K562 (cell line): ENCODE measurements around the gene CEP85L. TPM values are rescaled to one million over a fixed set of nuclear protein-coding genes. Genes with fewer than 3 reads are reported as not detected.
A peak's percentile ranks its signal among the peaks of the same experiment; 100 is the strongest.

ENCODE experiments used
- ATAC-seq: fragments of 200-7000 bp; cut with Tn5 transposase; 3 replicates; pipeline ENCODE4 v1.9.1; 2020; ENCODE audit warnings: moderate library complexity
- BruUV-seq: library from RNA; stranded (reverse); fragments of 400-500 nt; replicated peaks from 2 replicates; lab custom pipeline; 2021; lab: Mats Ljungman, UMichigan
- CTCF ChIA-PET: fragments of 300-600 bp; formaldehyde crosslinking; extraction: SDS; loops from one replicate; lab custom pipeline; 2021; ENCODE audit warnings: low intra/inter-chr PET ratio; lab: Yijun Ruan, JAX
- POLR2A ChIA-PET: fragments of 300-600, 350-650 bp; sonication (Branson Sonifier 250); formaldehyde crosslinking; extraction: SDS; loops from one replicate; lab custom pipeline; 2021; ENCODE audit warnings: antibody characterized with exemption, inconsistent platforms; lab: Yijun Ruan, JAX
- DNase-seq, 4 experiments: peaks; one replicate each; pipeline versions ENCODE4 v3.0.0 to v3.0.0-alpha.2; 2011 to 2018; ENCODE audit warnings: low spot score in 3 of 4, mixed read lengths in 3 of 4; ENCODE audit errors: extremely low read depth in 1 of 4
- FAIRE-seq: peaks from 2 replicates; lab custom pipeline; 2011; peaks lifted over from hg19 to GRCh38; lab: Jason Lieb, UNC
- H2AFZ ChIP-seq: 2 replicates; pipeline ENCODE4 v1.6.0; 2011; ENCODE audit warnings: low read depth, low read length, control low read depth, inconsistent platforms
- H3K27ac ChIP-seq: fragments of 200-600 bp; 3 replicates; pipeline ENCODE4 v1.8.0; 2011; ENCODE audit warnings: low read depth, mild to moderate bottlenecking, control low read depth, inconsistent platforms, low read length, moderate library complexity, mixed read lengths; ENCODE audit errors: extremely low read depth
- H3K27me3 ChIP-seq, 2 experiments: fragments of 300-600 bp in 1 of 2; 2 replicates in 1 of 2; 3 replicates in 1 of 2; pipeline versions ENCODE4 v1.6.0 to v1.8.0; 2011; ENCODE audit warnings: inconsistent platforms in 2 of 2, low read length in 2 of 2, mild to moderate bottlenecking in 1 of 2, mixed read lengths in 1 of 2, moderate library complexity in 1 of 2; ENCODE audit not compliant: control insufficient read depth in 2 of 2, insufficient read depth in 2 of 2
- H3K36me3 ChIP-seq: fragments of 300-600 bp; 3 replicates; pipeline ENCODE4 v1.8.0; 2011; ENCODE audit warnings: mild to moderate bottlenecking, low read length, inconsistent platforms; ENCODE audit not compliant: control insufficient read depth, insufficient read depth
- H3K4me1 ChIP-seq, 2 experiments: fragments of 200-600 bp in 1 of 2; replicated peaks in 1 of 2; 2 replicates in 1 of 2; 3 replicates in 1 of 2; pipeline versions ENCODE4 v1.5.1 to v1.8.0; 2011; ENCODE audit warnings: inconsistent platforms in 2 of 2, low read length in 2 of 2, mild to moderate bottlenecking in 1 of 2, mixed read lengths in 1 of 2, moderate library complexity in 1 of 2; ENCODE audit not compliant: control insufficient read depth in 2 of 2, insufficient read depth in 2 of 2
- H3K4me2 ChIP-seq: 2 replicates; pipeline ENCODE4 v1.6.1; 2011; ENCODE audit warnings: low read length, control low read depth, inconsistent platforms, mixed read lengths; ENCODE audit not compliant: insufficient read depth
- H3K4me3 ChIP-seq: fragments of 200-600 bp; sonication (generic), shearing (Covaris generic); 2 replicates; pipeline ENCODE4 v1.5.1; 2016; ENCODE audit warnings: control low read depth, inconsistent platforms
- H3K79me2 ChIP-seq: fragments of 200-600 bp; 3 replicates; pipeline ENCODE4 v1.8.0; 2011; ENCODE audit warnings: low read length, inconsistent platforms; ENCODE audit not compliant: control insufficient read depth, insufficient read depth
- H3K9ac ChIP-seq, 2 experiments: 2 replicates each; pipeline versions ENCODE4 v1.6.0 to v1.6.1; 2011; ENCODE audit warnings: low read depth in 2 of 2, low read length in 2 of 2, control low read depth in 1 of 2, inconsistent platforms in 1 of 2, mild to moderate bottlenecking in 1 of 2, mixed read lengths in 1 of 2; ENCODE audit not compliant: insufficient read depth in 1 of 2
- H3K9me1 ChIP-seq: one replicate; pipeline ENCODE4 v1.6.0; 2011; ENCODE audit warnings: inconsistent platforms, mild to moderate bottlenecking, low read length, moderate library complexity; ENCODE audit not compliant: control insufficient read depth, insufficient read depth
- H3K9me3 ChIP-seq: replicated peaks from 2 replicates; pipeline ENCODE4 v1.5.1; 2011; ENCODE audit warnings: low read depth, low read length, inconsistent platforms; ENCODE audit not compliant: control insufficient read depth, insufficient read depth
- H4K20me1 ChIP-seq: replicated peaks from 2 replicates; pipeline ENCODE4 v1.6.1; 2011; ENCODE audit warnings: low read length, inconsistent platforms, mixed read lengths; ENCODE audit not compliant: control insufficient read depth, insufficient read depth
- ARID1B ChIP-seq: fragments of 450-650 bp; IDR thresholded peaks from 2 replicates; pipeline ENCODE4 v1.6.1; 2016; ENCODE audit warnings: antibody characterized with exemption, mild to moderate bottlenecking, inconsistent platforms
- CEBPB ChIP-seq: fragments of 450-650 bp; IDR thresholded peaks from 2 replicates; pipeline ENCODE4 v1.6.1; 2016; ENCODE audit warnings: missing genetic modification characterization, missing compliant biosample characterization
- CEBPG ChIP-seq, 3 experiments: fragments of 200-800 bp in 1 of 3; sonication (Bioruptor generic) in 1 of 3; sonication (generic) in 1 of 3; formaldehyde crosslinking in 1 of 3; IDR thresholded peaks in 2 of 3; conservative IDR thresholded peaks in 1 of 3; 2 replicates each; pipeline versions ENCODE4 v1.6.1 to v1.8.0; 2016 to 2022; ENCODE audit warnings: missing compliant biosample characterization in 2 of 3, missing genetic modification characterization in 2 of 3, mild to moderate bottlenecking in 1 of 3, missing genetic modification reagents in 1 of 3
- MEIS2 ChIP-seq: fragments of 450-650 bp; IDR thresholded peaks from 2 replicates; pipeline ENCODE4 v1.6.1; 2014; ENCODE audit warnings: mild to moderate bottlenecking; ENCODE audit not compliant: partially characterized antibody
- PBX2 ChIP-seq, 2 experiments: IDR thresholded peaks in 1 of 2; conservative IDR thresholded peaks in 1 of 2; 2 replicates each; pipeline ENCODE4 v1.6.1; 2016; ENCODE audit warnings: low read depth in 2 of 2, mild to moderate bottlenecking in 1 of 2, missing compliant biosample characterization in 1 of 2, missing genetic modification characterization in 1 of 2, moderate library complexity in 1 of 2
- PKNOX1 ChIP-seq: fragments of 450-650 bp; IDR thresholded peaks from 2 replicates; pipeline ENCODE4 v1.6.1; 2016
- ZNF41 ChIP-seq: fragments of 250-450 bp; sonication (Bioruptor Pico); conservative IDR thresholded peaks from 2 replicates; pipeline ENCODE4 v1.4.0; 2020; ENCODE audit warnings: mild to moderate bottlenecking
- WGBS: fragments of 100-300 bp; shearing (Covaris generic); methylation state at CpG from one replicate; pipeline ENCODE4 v1.1.6; 2016; ENCODE audit warnings: low coverage, mixed read lengths; ENCODE audit not compliant: insufficient coverage; ENCODE audit errors: missing lambda C conversion rate; 5-methylcytosine and 5-hydroxymethylcytosine counted together
- in situ Hi-C: fragments of 300-500 bp; cut with MboI; formaldehyde crosslinking; loops from 4 replicates; pipeline ENCODE4 v1.15.0; 2018; ENCODE audit warnings: inconsistent platforms, mixed read lengths
- intact Hi-C: fragments of 100-400 bp; cut with micrococcal nuclease; formaldehyde crosslinking; loops from 2 replicates; pipeline ENCODE4 v1.14.2; 2022
- polyA plus RNA-seq, 8 experiments: library from polyadenylated mRNA; depleted of rRNA in 4 of 8; stranded (reverse) in 5 of 8; unstranded in 3 of 8; fragments of >200 nt; fragmentation: Nextera tagmentation in 2 of 8; fragmentation: Illumina TruSeq in 1 of 8; extraction: Ambion mirVana in 2 of 8; extraction: Trizol in 1 of 8; gene quantifications; 2 replicates each; pipeline versions ENCODE4 v1.2.1 to v1.2.3, GENCODE V29; 2011 to 2014; ENCODE audit warnings: inconsistent platforms in 1 of 8, missing spikeins in 1 of 8
- total RNA-seq, 7 experiments: library from RNA; depleted of rRNA in 6 of 7; stranded (reverse); fragments of >200 nt in 6 of 7; fragmentation: Illumina TruSeq in 2 of 7; extraction: Trizol in 2 of 7; gene quantifications; 2 replicates each; pipeline versions ENCODE4 v1.2.1 to v1.2.3, GENCODE V29; 2011 to 2021; ENCODE audit warnings: low replicate concordance in 1 of 7
- TF ChIP-seq, protein P1 (sequence below): fragments of 250-450 bp; sonication (Bioruptor Pico); IDR thresholded peaks from 2 replicates; pipeline ENCODE4 v1.5.0; 2021

The CEP85L gene
- total and polyA plus RNA-seq, 9 of the 15 experiments (the other 6 are each of a cell fraction or from before 2014, with no cell fraction given): 4.5 to 15.8 (median 8.3) TPM

DNA sequence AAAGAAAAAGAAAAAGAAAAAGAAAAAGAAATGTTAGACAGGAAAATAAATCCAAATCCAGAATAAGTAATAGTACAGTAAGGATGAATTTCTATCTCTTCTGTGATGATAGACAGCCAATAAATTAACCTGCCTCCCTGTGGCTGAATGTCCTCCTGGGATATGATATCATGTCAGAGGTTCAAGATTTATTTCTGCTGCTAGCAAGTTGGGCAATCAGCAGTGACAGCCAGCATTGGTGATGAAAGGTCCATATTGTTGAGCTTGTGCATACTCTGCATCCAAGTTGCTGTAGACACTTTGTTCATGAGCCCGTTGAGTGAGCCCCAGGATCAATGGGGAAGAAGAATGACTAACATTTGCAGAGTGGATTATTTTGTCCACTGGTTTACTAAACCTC, 44.9 kb upstream of the CEP85L start:
- FAIRE-seq: peak; percentile 15
- ChIA-PET POLR2A (interaction anchor here (0.6 to 3.1 kb wide), 5 partner anchors 9 to 74 kb away, joined by 3 to 29 read pairs (median 7); no protein-coding TSS in a partner anchor), CTCF (no interaction called here)
- no peak for ATAC-seq
- 75% methylated on average over 1 of the region's 1 CpG for WGBS
- peaks cover 42% of the 10 kb centered on the region for H3K79me2 ChIP-seq
- H3K36me3 ChIP-seq: peaks cover 14% of the 10 kb centered on the region; the same call in 2 of the 3 replicates
- H3K27me3 ChIP-seq: no peaks in the 10 kb centered on the region
- DNase-seq: no peak
- peaks cover 0 to 15% of the 10 kb centered on the region in 2 experiments; a peak in 3 of 5 replicates for H3K4me1 ChIP-seq
- H3K9ac ChIP-seq: no peak overlapping the region
- H3K27ac ChIP-seq: no peak overlapping the region
- no peaks in the 10 kb centered on the region for H4K20me1 ChIP-seq
- no peak overlapping the region for H2AFZ ChIP-seq
- no peak overlapping the region for H3K4me2 ChIP-seq
- TF ChIP-seq MEIS2: peak; percentile 90
- TF ChIP-seq, protein P1, sequence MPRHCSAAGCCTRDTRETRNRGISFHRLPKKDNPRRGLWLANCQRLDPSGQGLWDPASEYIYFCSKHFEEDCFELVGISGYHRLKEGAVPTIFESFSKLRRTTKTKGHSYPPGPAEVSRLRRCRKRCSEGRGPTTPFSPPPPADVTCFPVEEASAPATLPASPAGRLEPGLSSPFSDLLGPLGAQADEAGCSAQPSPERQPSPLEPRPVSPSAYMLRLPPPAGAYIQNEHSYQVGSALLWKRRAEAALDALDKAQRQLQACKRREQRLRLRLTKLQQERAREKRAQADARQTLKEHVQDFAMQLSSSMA (CRISPR knock-in tag): no peak
- peak; percentile 81 for TF ChIP-seq PKNOX1
- peak; percentile 86 for TF ChIP-seq CEBPB (tag)
- TF ChIP-seq CEBPG (CRISPR knock-in tag; IDR thresholded peaks at IDR 0.05): no peak
- TF ChIP-seq CEBPG (tag; conservative IDR thresholded peaks at IDR 0.05 in 1 of 2, IDR thresholded peaks at IDR 0.05 in 1 of 2): peak; percentile 50 to 76; a peak in 3 of 4 replicates
- TF ChIP-seq ZNF41 (CRISPR knock-in tag): no peak
- TF ChIP-seq ARID1B: 0 out of 2 replicates have a peak, but pooled peaks have one; percentile 7
- TF ChIP-seq PBX2 (CRISPR knock-in tag; IDR thresholded peaks at IDR 0.05; ENCODE audit: low read depth): no peak
- TF ChIP-seq PBX2 (tag; conservative IDR thresholded peaks at IDR 0.05; ENCODE audit: low read depth): peak; percentile 95
- intact Hi-C loops (no loop called here), in situ Hi-C loops (no loop called here)
- H3K9me1 ChIP-seq: no peaks in the 10 kb centered on the region
- no peak overlapping the region for H3K4me3 ChIP-seq
- no TSS peak for BruUV-seq
- H3K9me3 ChIP-seq: no peaks in the 10 kb centered on the region; the same call in 1 of the 2 replicates
